Thyroid gland (tissue), 4 donors: ENCODE data around the gene PPIA. TPM values are rescaled to one million over a fixed set of nuclear protein-coding genes. Genes with fewer than 3 reads are reported as not detected.
"Not testable (repeated sequence)": the region's sequence is repeated elsewhere in the genome, so short reads cannot be mapped to it uniquely, and the experiment has no call there.

Experiments used
- DNase-seq, 2 donors: peaks; one replicate each; pipeline ENCODE4 v3.0.0-alpha.2; 2019
- H3K27ac ChIP-seq, 3 donors: fragments of 200-600 bp; sonication (generic); 1 replicate in 2 of 3; 2 replicates in 1 of 3; pipeline ENCODE4 v1.5.1; 2016 to 2019; ENCODE audit warnings: mild to moderate bottlenecking in 1 of 3, moderate library complexity in 1 of 3
- H3K27me3 ChIP-seq: fragments of 200-600 bp; sonication (generic); one replicate; pipeline ENCODE4 v1.5.1; 2019
- H3K36me3 ChIP-seq, 2 donors: fragments of 200-600 bp; sonication (generic); one replicate each; pipeline ENCODE4 v1.5.1; 2016 to 2019
- H3K4me1 ChIP-seq, 2 donors: fragments of 200-600 bp; sonication (generic); one replicate each; pipeline ENCODE4 v1.5.1; 2017 to 2019
- H3K4me3 ChIP-seq, 3 donors: fragments of 200-600 bp; sonication (generic); replicated peaks in 1 of 3; 1 replicate in 2 of 3; 2 replicates in 1 of 3; pipeline ENCODE4 v1.5.1; 2016; ENCODE audit warnings: mild to moderate bottlenecking in 1 of 3
- H3K9me3 ChIP-seq: fragments of 200-600 bp; sonication (generic); one replicate; pipeline ENCODE4 v1.5.1; 2017
- POLR2A ChIP-seq, 2 donors: fragments of 450-650 bp; IDR thresholded peaks; one replicate each; pipeline ENCODE4 v1.6.1; 2017; ENCODE audit warnings: antibody characterized with exemption in 2 of 2, mild to moderate bottlenecking in 2 of 2, moderate library complexity in 1 of 2
- WGBS, 2 donors: methylation state at CpG; one replicate each; pipeline ENCODE4 v1.1.5; 2017; 5-methylcytosine and 5-hydroxymethylcytosine counted together
- intact Hi-C: fragments of 100-400 bp; cut with DNase I; formaldehyde crosslinking; loops from one replicate; pipeline ENCODE4 v1.15.1; 2023
- total RNA-seq, 4 donors: library from RNA; depleted of rRNA; stranded (reverse); fragments of >200 nt; gene quantifications; one replicate each; pipeline ENCODE4 v1.2.3, GENCODE V29; 2016
- TF ChIP-seq, protein P1 (sequence below), 6 experiments: fragments of 200-600 bp in 3 of 6; fragments of 450-650 bp in 3 of 6; sonication (generic) in 3 of 6; IDR thresholded peaks; one replicate each; pipeline ENCODE4 v1.5.1; 2016 to 2019; ENCODE audit warnings: antibody characterized with exemption in 6 of 6, mild to moderate bottlenecking in 2 of 6, inconsistent platforms in 1 of 6, moderate library complexity in 1 of 6

The PPIA gene
- total RNA-seq, 4 donors from 2014 or later = 1,021 to 2,051 (median 1,545) TPM

DNA sequence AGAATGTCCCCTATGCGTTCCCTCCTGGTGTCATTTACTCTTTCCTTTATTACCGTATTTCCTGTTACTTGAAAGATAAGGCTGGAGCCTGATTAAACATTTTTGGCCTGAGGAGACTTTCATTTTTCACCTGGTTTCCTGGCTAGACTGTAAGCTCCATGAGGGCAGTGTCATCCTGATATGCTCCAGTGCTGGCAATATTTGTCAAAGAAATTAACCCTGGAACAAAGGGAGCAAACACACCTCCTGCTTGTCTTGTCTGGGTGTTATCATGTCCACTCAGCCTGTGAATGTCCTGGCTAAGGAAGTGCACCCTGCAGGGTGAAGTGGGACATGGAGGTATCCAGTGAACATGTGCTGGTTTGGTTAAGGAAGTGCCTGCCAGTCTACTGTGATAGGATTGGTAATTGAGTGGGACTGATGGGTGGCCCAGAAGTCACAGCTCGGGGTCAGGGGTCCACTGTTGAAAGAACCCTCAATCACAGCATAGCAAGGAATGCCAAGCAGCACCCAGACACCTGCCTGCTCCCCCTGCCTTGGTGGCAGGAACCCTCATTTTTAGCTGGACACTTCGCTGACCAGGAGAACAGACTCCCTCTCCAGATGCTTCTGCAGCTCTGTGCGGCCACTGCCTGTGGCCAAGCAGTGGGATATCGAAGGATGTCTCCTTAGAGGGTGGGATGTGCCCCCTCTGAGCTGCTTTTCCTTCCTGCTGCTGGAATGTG is 20.9 kb upstream of the PPIA start:
- WGBS, 2 donors = 86 to 94% methylated on average over 3 to 6 of the region's 6 CpGs
- intact Hi-C loops = no loop called here
- Histone ChIP-seq H3K27ac (no peak overlapping the region), H3K9me3 (no peaks in the 10 kb centered on the region), H3K27me3 (no peaks in the 10 kb centered on the region), H3K4me3 (no peak overlapping the region), H3K4me1 (peaks cover 3 to 4% of the 10 kb centered on the region in 2 donors), H3K36me3 (no peaks in the 10 kb centered on the region)
- TF ChIP-seq POLR2A (IDR thresholded peaks at IDR 0.05) = no peak
- TF ChIP-seq, protein P1, sequence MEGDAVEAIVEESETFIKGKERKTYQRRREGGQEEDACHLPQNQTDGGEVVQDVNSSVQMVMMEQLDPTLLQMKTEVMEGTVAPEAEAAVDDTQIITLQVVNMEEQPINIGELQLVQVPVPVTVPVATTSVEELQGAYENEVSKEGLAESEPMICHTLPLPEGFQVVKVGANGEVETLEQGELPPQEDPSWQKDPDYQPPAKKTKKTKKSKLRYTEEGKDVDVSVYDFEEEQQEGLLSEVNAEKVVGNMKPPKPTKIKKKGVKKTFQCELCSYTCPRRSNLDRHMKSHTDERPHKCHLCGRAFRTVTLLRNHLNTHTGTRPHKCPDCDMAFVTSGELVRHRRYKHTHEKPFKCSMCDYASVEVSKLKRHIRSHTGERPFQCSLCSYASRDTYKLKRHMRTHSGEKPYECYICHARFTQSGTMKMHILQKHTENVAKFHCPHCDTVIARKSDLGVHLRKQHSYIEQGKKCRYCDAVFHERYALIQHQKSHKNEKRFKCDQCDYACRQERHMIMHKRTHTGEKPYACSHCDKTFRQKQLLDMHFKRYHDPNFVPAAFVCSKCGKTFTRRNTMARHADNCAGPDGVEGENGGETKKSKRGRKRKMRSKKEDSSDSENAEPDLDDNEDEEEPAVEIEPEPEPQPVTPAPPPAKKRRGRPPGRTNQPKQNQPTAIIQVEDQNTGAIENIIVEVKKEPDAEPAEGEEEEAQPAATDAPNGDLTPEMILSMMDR (IDR thresholded peaks at IDR 0.05) = no peak
- DNase-seq = no peak

DNA sequence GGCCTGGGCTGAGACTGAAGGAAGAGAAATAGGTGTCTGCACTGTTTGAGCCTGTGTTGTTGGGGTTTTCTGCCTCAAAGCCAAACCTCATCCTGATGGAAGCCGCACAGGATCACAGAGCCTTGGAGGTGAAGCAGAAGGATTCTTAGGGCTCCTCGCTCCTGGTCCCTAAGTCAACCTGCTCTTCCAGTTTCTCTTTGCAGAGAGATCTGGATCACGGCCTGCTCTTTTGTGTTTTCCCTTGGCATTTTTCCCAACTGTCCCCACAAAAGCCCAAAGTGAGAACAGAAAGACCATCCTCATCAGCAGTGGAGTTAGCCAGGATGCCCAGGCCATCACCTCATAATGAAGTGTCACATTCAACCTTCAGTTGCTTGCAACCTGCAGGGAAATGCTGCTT is 20.3 kb upstream of the PPIA start:
- no peak for TF ChIP-seq POLR2A (IDR thresholded peaks at IDR 0.05)
- TF ChIP-seq, protein P1 (IDR thresholded peaks at IDR 0.05) = no peak
- intact Hi-C loops = no loop called here
- Histone ChIP-seq H3K9me3 (no peaks in the 10 kb centered on the region), H3K36me3 (no peaks in the 10 kb centered on the region), H3K4me1 (peaks cover 0 to 3% of the 10 kb centered on the region in 2 donors), H3K4me3 (no peak overlapping the region), H3K27ac (no peak overlapping the region), H3K27me3 (no peaks in the 10 kb centered on the region)
- DNase-seq = no peak
- 52 to 53% methylated on average over 3 of the region's 3 CpGs for WGBS, 2 donors

DNA sequence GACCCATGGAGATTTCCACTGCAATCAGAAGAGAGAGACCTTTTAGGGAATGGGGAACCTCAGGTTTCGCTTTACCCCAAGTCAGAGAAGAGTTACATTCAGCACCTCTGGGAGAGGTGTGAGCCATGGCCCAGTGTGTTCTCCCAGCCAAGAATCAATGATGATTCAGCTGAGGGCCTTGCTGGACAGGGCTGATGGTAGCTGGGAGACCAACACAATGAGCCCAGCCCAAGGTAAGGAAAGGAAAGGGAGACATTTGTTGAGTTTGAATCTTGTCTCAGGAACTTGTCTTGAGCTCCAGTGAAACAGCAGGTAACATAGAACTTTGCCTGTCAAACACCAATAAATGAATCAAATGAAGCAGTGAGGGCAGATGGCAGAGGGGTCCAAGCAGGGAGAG is 14.0 kb upstream of the PPIA start:
- no peak for TF ChIP-seq POLR2A (IDR thresholded peaks at IDR 0.05)
- WGBS, 2 donors = 100% methylated on average over 1 of the region's 1 CpG
- intact Hi-C loops = no loop called here
- H3K27ac ChIP-seq = no peak overlapping the region
- no peak overlapping the region for H3K4me3 ChIP-seq
- H3K36me3 ChIP-seq = no peaks in the 10 kb centered on the region
- DNase-seq = no peak
- no peaks in the 10 kb centered on the region for H3K4me1 ChIP-seq
- no peaks in the 10 kb centered on the region for H3K9me3 ChIP-seq
- H3K27me3 ChIP-seq = no peaks in the 10 kb centered on the region

DNA sequence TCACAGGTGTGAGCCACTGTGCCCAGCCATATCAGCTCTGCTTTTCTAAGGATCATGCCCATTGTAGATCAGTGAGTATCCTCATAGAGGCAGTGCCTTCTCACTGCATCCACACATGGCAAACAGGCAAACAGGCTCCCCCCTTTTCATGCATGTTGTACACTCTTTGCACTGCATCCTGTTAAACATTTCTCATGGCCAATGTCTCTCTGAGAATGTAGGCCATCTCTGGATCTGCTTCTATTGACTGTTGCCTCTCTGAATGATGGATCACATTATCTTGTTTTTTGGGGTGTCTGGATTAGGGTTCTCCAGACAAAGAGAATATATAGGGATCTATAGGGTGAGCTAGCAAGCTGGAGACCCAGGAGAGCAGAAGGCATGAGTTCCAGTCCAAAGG is 13.1 kb upstream of the PPIA start:
- H3K4me1 ChIP-seq = no peaks in the 10 kb centered on the region
- no peaks in the 10 kb centered on the region for H3K36me3 ChIP-seq
- H3K27me3 ChIP-seq = no peaks in the 10 kb centered on the region
- DNase-seq = no peak
- intact Hi-C loops = no loop called here
- no peak overlapping the region for H3K27ac ChIP-seq
- no peak for TF ChIP-seq POLR2A (IDR thresholded peaks at IDR 0.05)
- TF ChIP-seq, protein P1 (IDR thresholded peaks at IDR 0.05) = no peak
- H3K9me3 ChIP-seq = no peaks in the 10 kb centered on the region
- H3K4me3 ChIP-seq = no peak overlapping the region

DNA sequence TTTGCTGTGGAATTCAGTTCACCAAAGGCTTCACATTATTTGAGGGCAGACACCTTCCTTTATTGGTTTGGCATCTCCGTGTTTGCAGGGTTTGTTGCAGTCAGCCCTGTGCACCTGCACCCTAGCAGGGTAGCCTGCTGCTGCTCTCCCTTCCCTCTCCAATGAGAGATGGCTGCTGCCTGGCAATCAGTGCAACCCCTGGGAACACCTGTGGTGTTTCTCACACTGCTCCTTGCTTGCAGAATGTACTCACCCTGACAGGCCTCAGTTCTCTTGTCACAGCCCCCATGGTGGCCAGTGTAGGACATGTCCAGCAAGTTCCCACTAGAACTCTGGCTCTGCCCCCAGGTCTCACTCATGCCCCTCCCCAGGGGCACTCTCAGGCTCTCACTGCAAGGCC is 12.1 kb upstream of the PPIA start:
- H3K4me3 ChIP-seq = no peak overlapping the region
- H3K36me3 ChIP-seq = no peaks in the 10 kb centered on the region
- DNase-seq = no peak
- no peaks in the 10 kb centered on the region for H3K9me3 ChIP-seq
- H3K27ac ChIP-seq = no peak overlapping the region
- 67 to 83% methylated on average over 1 of the region's 1 CpG for WGBS, 2 donors
- H3K27me3 ChIP-seq = no peaks in the 10 kb centered on the region
- TF ChIP-seq, protein P1 (IDR thresholded peaks at IDR 0.05) = no peak
- TF ChIP-seq POLR2A (IDR thresholded peaks at IDR 0.05) = no peak
- intact Hi-C loops = no loop called here
- H3K4me1 ChIP-seq = no peaks in the 10 kb centered on the region

DNA sequence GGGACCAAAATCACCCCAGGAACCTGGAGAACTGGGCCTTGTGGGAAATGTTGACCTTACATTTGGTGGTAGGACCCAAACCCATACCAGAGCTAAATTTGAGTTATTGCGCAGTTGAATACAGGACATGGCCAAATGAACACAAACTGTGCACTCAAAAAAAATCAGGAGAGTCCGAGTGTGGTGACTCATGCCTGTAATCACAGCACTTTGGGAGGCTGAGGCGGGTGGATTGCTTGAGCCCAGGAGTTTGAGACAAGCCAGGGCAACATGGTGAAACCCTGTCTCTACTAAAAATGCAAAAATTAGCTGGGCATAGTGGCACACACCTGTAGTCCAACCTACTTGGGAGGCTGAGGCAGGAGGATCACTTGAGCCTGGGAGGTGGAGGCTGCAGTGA is 11.3 kb upstream of the PPIA start:
- 94 to 97% methylated on average over 3 of the region's 3 CpGs for WGBS, 2 donors
- H3K4me3 ChIP-seq, H3K36me3 ChIP-seq, H3K27me3 ChIP-seq, H3K9me3 ChIP-seq, H3K4me1 ChIP-seq, DNase-seq, intact Hi-C loops, H3K27ac ChIP-seq: not testable (repeated sequence)
